H1 (cell line): ENCODE results near the gene NR2E3. TPM values are rescaled to one million over a fixed set of nuclear protein-coding genes. Genes with fewer than 3 reads are reported as not detected.

Experiments
- CTCF ChIA-PET: fragments of 300-600 bp; sonication (Branson Sonifier 250); formaldehyde crosslinking; loops from one replicate; lab custom pipeline; 2021; ENCODE audit not compliant: partially characterized antibody; lab: Charles Lee
- POLR2A ChIA-PET: fragments of 300-600 bp; sonication (Branson Sonifier 250); formaldehyde crosslinking; loops from one replicate; lab custom pipeline; 2021; ENCODE audit warnings: inconsistent platforms; ENCODE audit not compliant: partially characterized antibody; lab: Charles Lee
- DNase-seq, 2 experiments: peaks; one replicate each; pipeline versions ENCODE4 v3.0.0 to v3.0.0-alpha.2; 2010 to 2022; ENCODE audit warnings: low spot score in 2 of 2, low read depth in 1 of 2, mixed read lengths in 1 of 2
- FAIRE-seq: peaks from 2 replicates; lab custom pipeline; 2011; peaks lifted over from hg19 to GRCh38; lab: Jason Lieb, UNC
- H2AFZ ChIP-seq: 2 replicates; pipeline ENCODE4 v1.8.1; 2012; ENCODE audit warnings: low read length, inconsistent platforms
- H2AK5ac ChIP-seq: 2 replicates; pipeline ENCODE4 v1.6.1; 2013; ENCODE audit warnings: low read depth, low read length
- H2BK120ac ChIP-seq: replicated peaks from 2 replicates; pipeline ENCODE3; 2013; ENCODE audit warnings: low read depth, low read length, inconsistent platforms
- H2BK12ac ChIP-seq: 2 replicates; pipeline ENCODE4 v1.6.1; 2013; ENCODE audit warnings: low read depth, low read length
- H2BK15ac ChIP-seq: 2 replicates; pipeline ENCODE4 v1.6.1; 2013; ENCODE audit warnings: low read length
- H2BK20ac ChIP-seq: 2 replicates; pipeline ENCODE4 v1.6.1; 2013; ENCODE audit warnings: low read length
- H2BK5ac ChIP-seq: 2 replicates; pipeline ENCODE4 v1.6.1; 2013; ENCODE audit warnings: low read depth, low read length
- H3K14ac ChIP-seq: 2 replicates; pipeline ENCODE4 v1.6.1; 2013; ENCODE audit warnings: inconsistent platforms; ENCODE audit not compliant: insufficient read length
- H3K18ac ChIP-seq: 2 replicates; pipeline ENCODE4 v1.6.1; 2013; ENCODE audit warnings: low read length; ENCODE audit errors: extremely low read depth
- H3K23ac ChIP-seq: 2 replicates; pipeline ENCODE4 v1.6.1; 2013; ENCODE audit warnings: inconsistent platforms; ENCODE audit not compliant: insufficient read length
- H3K23me2 ChIP-seq: 2 replicates; pipeline ENCODE4 v1.6.1; 2013; ENCODE audit warnings: low read depth, low read length
- H3K27ac ChIP-seq: 2 replicates; pipeline ENCODE4 v1.6.1; 2011; ENCODE audit warnings: low read depth, low read length, inconsistent platforms
- H3K27me3 ChIP-seq, 4 experiments: replicated peaks in 1 of 4; 1 replicate in 1 of 4; 2 replicates in 3 of 4; pipeline versions ENCODE4 v1.6.1 to v1.8.1; 2011 to 2013; ENCODE audit warnings: low read length in 3 of 4, mild to moderate bottlenecking in 3 of 4, inconsistent platforms in 2 of 4, mixed read lengths in 2 of 4, moderate library complexity in 1 of 4; ENCODE audit not compliant: control insufficient read depth in 3 of 4, insufficient read depth in 3 of 4; ENCODE audit errors: extremely low read depth in 1 of 4
- H3K36me3 ChIP-seq, 4 experiments: 2 replicates each; pipeline versions ENCODE4 v1.6.1 to v1.8.1; 2011 to 2013; ENCODE audit warnings: mild to moderate bottlenecking in 4 of 4, low read length in 3 of 4, moderate library complexity in 2 of 4, control low read depth in 1 of 4, inconsistent platforms in 1 of 4; ENCODE audit not compliant: insufficient read depth in 4 of 4, control insufficient read depth in 2 of 4
- H3K4ac ChIP-seq: replicated peaks from 2 replicates; pipeline ENCODE3; 2013; ENCODE audit warnings: low read length, low read depth, mixed read lengths, inconsistent platforms; ENCODE audit not compliant: insufficient read length
- H3K4me1 ChIP-seq, 4 experiments: replicated peaks in 1 of 4; 1 replicate in 1 of 4; 2 replicates in 3 of 4; pipeline versions ENCODE4 v1.6.1 to v1.8.1; 2011 to 2013; ENCODE audit warnings: low read length in 3 of 4, inconsistent platforms in 2 of 4, mixed read lengths in 1 of 4; ENCODE audit not compliant: insufficient read depth in 4 of 4, control insufficient read depth in 3 of 4
- H3K4me2 ChIP-seq, 2 experiments: 2 replicates each; pipeline versions ENCODE4 v1.6.1 to v1.8.1; 2011 to 2013; ENCODE audit warnings: low read depth in 2 of 2, low read length in 2 of 2, control low read depth in 1 of 2, inconsistent platforms in 1 of 2, mild to moderate bottlenecking in 1 of 2; ENCODE audit not compliant: insufficient read depth in 1 of 2
- H3K4me3 ChIP-seq, 4 experiments: fragments of 200-600, 300-600 bp in 1 of 4; sonication (generic), shearing (Covaris generic), sonication (Bioruptor Twin) in 1 of 4; 2 replicates each; pipeline versions ENCODE4 v1.5.1 to v1.8.1; 2011 to 2016; ENCODE audit warnings: low read length in 4 of 4, low read depth in 3 of 4, control low read depth in 2 of 4, inconsistent platforms in 2 of 4, mild to moderate bottlenecking in 2 of 4, mixed read lengths in 1 of 4, moderate library complexity in 1 of 4; ENCODE audit not compliant: insufficient read depth in 2 of 4; ENCODE audit errors: extremely low read depth in 1 of 4
- H3K56ac ChIP-seq: replicated peaks from 2 replicates; pipeline ENCODE3; 2013; ENCODE audit warnings: low read depth, mild to moderate bottlenecking, mixed read lengths, low read length, inconsistent platforms; ENCODE audit not compliant: insufficient read length
- H3K79me1 ChIP-seq: 2 replicates; pipeline ENCODE4 v1.6.1; 2013; ENCODE audit warnings: low read depth, low read length, control low read depth
- H3K79me2 ChIP-seq, 2 experiments: 2 replicates each; pipeline versions ENCODE4 v1.6.1 to v1.8.1; 2012 to 2013; ENCODE audit warnings: low read length in 2 of 2, mild to moderate bottlenecking in 2 of 2, inconsistent platforms in 1 of 2; ENCODE audit not compliant: insufficient read depth in 2 of 2, control insufficient read depth in 1 of 2
- H3K9ac ChIP-seq, 4 experiments: replicated peaks in 1 of 4; 1 replicate in 1 of 4; 2 replicates in 3 of 4; pipeline versions ENCODE4 v1.6.1 to v1.8.1; 2011 to 2013; ENCODE audit warnings: low read depth in 3 of 4, low read length in 3 of 4, control low read depth in 2 of 4, mild to moderate bottlenecking in 2 of 4, moderate library complexity in 2 of 4, inconsistent platforms in 1 of 4; ENCODE audit errors: extremely low read depth in 1 of 4
- H3K9me3 ChIP-seq, 2 experiments: 2 replicates each; pipeline versions ENCODE4 v1.6.1 to v1.8.1; 2012 to 2013; ENCODE audit warnings: mild to moderate bottlenecking in 2 of 2, moderate library complexity in 2 of 2, control low read depth in 1 of 2, inconsistent platforms in 1 of 2, low read depth in 1 of 2, low read length in 1 of 2, mixed read lengths in 1 of 2; ENCODE audit not compliant: insufficient read depth in 2 of 2
- H4K20me1 ChIP-seq, 2 experiments: replicated peaks in 1 of 2; 2 replicates each; pipeline versions ENCODE3 to v1.8.1; 2011 to 2013; ENCODE audit warnings: inconsistent platforms in 2 of 2, low read length in 2 of 2, mild to moderate bottlenecking in 1 of 2; ENCODE audit not compliant: insufficient read depth in 2 of 2, control insufficient read depth in 1 of 2
- H4K5ac ChIP-seq: 2 replicates; pipeline ENCODE4 v1.6.1; 2013; ENCODE audit warnings: low read length, low read depth, mixed read lengths, inconsistent platforms; ENCODE audit not compliant: insufficient read length
- H4K8ac ChIP-seq: 2 replicates; pipeline ENCODE4 v1.8.0; 2013; ENCODE audit warnings: mild to moderate bottlenecking, moderate library complexity, low read length, inconsistent platforms; ENCODE audit not compliant: insufficient read depth; ENCODE audit errors: extremely low read depth
- H4K91ac ChIP-seq: replicated peaks from 2 replicates; pipeline ENCODE3; 2013; ENCODE audit warnings: low read length, mixed read lengths, inconsistent platforms; ENCODE audit not compliant: insufficient read length
- BACH1 ChIP-seq: IDR thresholded peaks from 2 replicates; pipeline ENCODE4 v1.6.1; 2012; ENCODE audit warnings: low read length, improper control_type of control experiment
- WGBS, 2 experiments: shearing (Covaris generic) in 1 of 2; methylation state at CpG; one replicate each; pipeline versions ENCODE4 v1.1.6 to v1.1.7; 2013 to 2015; ENCODE audit warnings: low lambda C conversion rate in 2 of 2, mixed read lengths in 2 of 2, inconsistent platforms in 1 of 2, low coverage in 1 of 2, missing lambda C conversion rate in 1 of 2; ENCODE audit not compliant: insufficient replicate concordance in 2 of 2, insufficient coverage in 1 of 2, insufficient read length in 1 of 2; ENCODE audit errors: extremely low coverage in 1 of 2, missing lambda C conversion rate in 1 of 2; 5-methylcytosine and 5-hydroxymethylcytosine counted together
- polyA plus RNA-seq, 7 experiments: library from polyadenylated mRNA; depleted of rRNA in 3 of 7; stranded (reverse) in 5 of 7; unstranded in 2 of 7; fragments of >200 nt in 5 of 7; fragments of 200-250 nt in 2 of 7; gene quantifications; 1 replicate in 5 of 7; 2 replicates in 1 of 7; 4 replicates in 1 of 7; pipeline versions ENCODE4 v1.2.1 to v1.2.3, GENCODE V29; 2011 to 2013; ENCODE audit warnings: missing spikeins in 2 of 7, mixed read lengths in 2 of 7
- total RNA-seq: library from RNA; stranded (reverse); fragmentation: NEBNext Ultra II Directional; extraction: Animal tissue kit (Norgen Biotek cat#: 25700); gene quantifications from 2 replicates; pipeline ENCODE4 v1.2.1, GENCODE V29; 2021

Gene NR2E3
- total and polyA plus RNA-seq, 2 of the 8 experiments (the other 6 are each of a cell fraction or from before 2014, with no cell fraction given) = 0.56 to 0.80 TPM

DNA sequence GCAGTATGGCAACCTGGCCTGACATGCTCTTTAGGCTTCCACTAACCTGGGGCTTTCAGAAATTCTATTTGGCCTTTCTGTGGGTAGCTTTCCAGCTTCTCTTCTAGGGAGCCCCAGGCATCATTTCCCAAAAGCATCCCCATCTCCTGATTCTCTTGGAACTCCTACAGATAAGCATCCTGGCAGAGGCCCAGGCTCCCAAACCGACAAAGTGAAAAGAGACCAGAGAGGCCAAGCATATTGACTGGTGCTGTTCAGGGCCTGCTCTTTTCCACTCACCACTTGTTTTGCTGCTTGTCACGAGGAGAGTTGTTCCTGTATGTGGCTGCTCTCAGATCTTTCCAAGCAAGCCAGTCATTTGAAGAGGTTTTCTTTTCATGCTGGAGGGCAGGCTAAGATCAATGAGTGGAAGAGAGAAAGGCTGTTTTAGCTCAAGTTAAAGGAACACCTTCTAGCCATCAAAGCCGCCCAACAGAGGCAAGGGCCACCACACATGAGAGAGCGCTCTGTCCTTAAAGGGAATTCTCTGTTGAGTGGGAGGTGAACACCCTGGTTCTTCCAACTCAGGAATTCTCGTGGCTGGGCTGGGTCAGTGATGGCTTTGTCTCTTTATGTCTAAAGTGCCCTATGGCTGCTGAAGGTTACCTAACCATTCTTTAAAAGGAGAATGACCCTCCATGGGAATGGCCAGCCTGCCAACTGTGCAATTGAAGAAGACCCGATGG, 31.1 kb upstream of the NR2E3 start:
- Histone ChIP-seq H2BK5ac (0 out of 2 replicates have a peak overlapping the region, but pooled peaks have one; percentile 39), H2AFZ (no peak overlapping the region), H3K4me1 (no peaks in the 10 kb centered on the region; a peak in 3 of 7 replicates), H3K27me3 (no peaks in the 10 kb centered on the region), H3K27ac (no peak overlapping the region), H3K4me3 (no peak overlapping the region), H3K23ac (no peak overlapping the region), H4K5ac (no peak overlapping the region), H3K79me1 (no peaks in the 10 kb centered on the region), H3K9ac (no peak overlapping the region), H2BK20ac (no peak overlapping the region), H3K79me2 (no peaks in the 10 kb centered on the region), H2AK5ac (no peak overlapping the region), H2BK120ac (no peak overlapping the region), H3K14ac (no peak overlapping the region), H3K36me3 (no peaks in the 10 kb centered on the region), H2BK15ac (no peak overlapping the region), H3K4me2 (no peak overlapping the region), H2BK12ac (no peak overlapping the region), H3K18ac (no peak overlapping the region), H4K20me1 (no peaks in the 10 kb centered on the region), H3K23me2 (no peaks in the 10 kb centered on the region), H3K9me3 (no peaks in the 10 kb centered on the region), H4K91ac (no peak overlapping the region), H4K8ac (no peak overlapping the region), H3K56ac (no peak overlapping the region), H3K4ac (no peak overlapping the region)
- no peak for DNase-seq
- ChIA-PET CTCF (interaction anchor here (0.6 to 5.8 kb wide), 17 partner anchors 8 to 990 kb away, joined by 3 to 49 read pairs (median 4); no protein-coding TSS in a partner anchor), POLR2A (no interaction called here)
- TF ChIP-seq BACH1 = no peak
- FAIRE-seq = no peak
- WGBS, 2 experiments = 93% methylated on average over 6 of the region's 6 CpGs; no CpG with 5 or more reads in 1 of the 2 experiments
